GM12878 (cell line): ENCODE measurements around the gene TSPAN31. TPM values are rescaled to one million over a fixed set of nuclear protein-coding genes. Genes with fewer than 3 reads are reported as not detected.

Experiments
- ATAC-seq: fragments of 200-7000 bp; cut with Tn5 transposase; 3 replicates; pipeline ENCODE4 v1.9.1; 2020; ENCODE audit warnings: mild to moderate bottlenecking, moderate library complexity
- BruUV-seq: library from RNA; stranded (reverse); fragments of 400-500 nt; replicated peaks from 2 replicates; lab custom pipeline; 2021; lab: Mats Ljungman, UMichigan
- CTCF ChIA-PET: fragments of 300-600 bp; sonication (Branson Sonifier 250); formaldehyde crosslinking; extraction: SDS; loops from one replicate; lab custom pipeline; 2021; ENCODE audit warnings: inconsistent platforms; lab: Yijun Ruan, JAX
- POLR2A ChIA-PET: fragments of 350-600 bp; formaldehyde crosslinking; extraction: SDS; loops from one replicate; lab custom pipeline; 2021; ENCODE audit warnings: inconsistent platforms; lab: Charles Lee
- RAD21 ChIA-PET: fragments of 300-600 bp; sonication (Branson Sonifier 250); formaldehyde crosslinking; loops from one replicate; lab custom pipeline; 2023; ENCODE audit warnings: antibody characterized with exemption; ENCODE audit not compliant: unreplicated experiment; lab: Charles Lee
- SMC1A ChIA-PET: fragments of 300-600 bp; sonication (Branson Sonifier 250); formaldehyde crosslinking; loops from one replicate; lab custom pipeline; 2023; ENCODE audit not compliant: unreplicated experiment, uncharacterized antibody; lab: Charles Lee
- DNase-seq: peaks from one replicate; pipeline ENCODE4 v3.0.0-alpha.2; 2011; ENCODE audit warnings: low read depth, low spot score
- FAIRE-seq: peaks from 3 replicates; lab custom pipeline; 2011; peaks lifted over from hg19 to GRCh38; lab: Jason Lieb, UNC
- H2AFZ ChIP-seq: 2 replicates; pipeline ENCODE4 v1.6.0; 2011; ENCODE audit warnings: low read depth, low read length, control low read depth; ENCODE audit not compliant: control insufficient read depth
- H3K27ac ChIP-seq: 2 replicates; pipeline ENCODE4 v1.5.1; 2011; ENCODE audit warnings: control low read depth; ENCODE audit not compliant: control insufficient read depth, insufficient read depth
- H3K27me3 ChIP-seq, 2 experiments: replicated peaks in 1 of 2; 2 replicates each; pipeline versions ENCODE4 v1.6.0 to v1.6.1; 2011; ENCODE audit warnings: low read length in 1 of 2; ENCODE audit not compliant: control insufficient read depth in 2 of 2, insufficient read depth in 2 of 2
- H3K36me3 ChIP-seq, 2 experiments: 2 replicates each; pipeline ENCODE4 v1.5.1; 2011; ENCODE audit warnings: low read length in 1 of 2; ENCODE audit not compliant: control insufficient read depth in 2 of 2, insufficient read depth in 2 of 2
- H3K4me1 ChIP-seq: 2 replicates; pipeline ENCODE4 v1.6.1; 2011; ENCODE audit warnings: mild to moderate bottlenecking, low read length, moderate library complexity, mixed read lengths; ENCODE audit not compliant: control insufficient read depth, insufficient read depth
- H3K4me2 ChIP-seq: 2 replicates; pipeline ENCODE4 v1.6.0; 2011; ENCODE audit warnings: control low read depth; ENCODE audit not compliant: control insufficient read depth, insufficient read depth
- H3K4me3 ChIP-seq: fragments of 200-600 bp; sonication (generic); 2 replicates; pipeline ENCODE4 v1.5.1; 2016
- H3K79me2 ChIP-seq: 2 replicates; pipeline ENCODE4 v1.6.0; 2011; ENCODE audit warnings: low read length; ENCODE audit not compliant: control insufficient read depth, insufficient read depth
- H3K9ac ChIP-seq: 2 replicates; pipeline ENCODE4 v1.8.0; 2011; ENCODE audit warnings: low read length, control low read depth, mixed read lengths; ENCODE audit not compliant: control insufficient read depth, insufficient read depth
- H3K9me3 ChIP-seq: replicated peaks from 3 replicates; pipeline ENCODE4 v1.5.1; 2011; ENCODE audit warnings: mild to moderate bottlenecking, low read length; ENCODE audit not compliant: control insufficient read depth, insufficient read depth
- H4K20me1 ChIP-seq: 2 replicates; pipeline ENCODE4 v1.6.0; 2011; ENCODE audit not compliant: control insufficient read depth, insufficient read depth
- BHLHE40 ChIP-seq, 2 experiments: fragments of 450-650 bp in 1 of 2; IDR thresholded peaks; 2 replicates each; pipeline ENCODE4 v1.6.1; 2011 to 2017; ENCODE audit warnings: low read depth in 2 of 2, borderline replicate concordance in 1 of 2, improper control_type of control experiment in 1 of 2, low read length in 1 of 2, mild to moderate bottlenecking in 1 of 2
- CHD2 ChIP-seq: IDR thresholded peaks from 2 replicates; pipeline ENCODE4 v1.6.1; 2011; ENCODE audit warnings: low read depth, low read length, improper control_type of control experiment, borderline replicate concordance
- E2F4 ChIP-seq: IDR thresholded peaks from 2 replicates; pipeline ENCODE4 v1.6.1; 2012; ENCODE audit warnings: low read depth, low read length, improper control_type of control experiment
- GABPA ChIP-seq: IDR thresholded peaks from 2 replicates; pipeline ENCODE4 v1.6.1; 2014; ENCODE audit warnings: antibody characterized with exemption, low read depth, mild to moderate bottlenecking, inconsistent platforms
- HDAC6 ChIP-seq: fragments of 200-600 bp; sonication (generic); IDR thresholded peaks from one replicate; pipeline ENCODE4 v1.8.0; 2017; ENCODE audit warnings: antibody characterized with exemption; ENCODE audit not compliant: unreplicated experiment
- KLF5 ChIP-seq: fragments of 450-650 bp; IDR thresholded peaks from 2 replicates; pipeline ENCODE4 v1.6.1; 2014; ENCODE audit warnings: mild to moderate bottlenecking; ENCODE audit not compliant: partially characterized antibody
- MEF2A ChIP-seq: IDR thresholded peaks from 2 replicates; pipeline ENCODE4 v1.6.1; 2011; ENCODE audit warnings: low read depth, mild to moderate bottlenecking, low read length, moderate library complexity; ENCODE audit not compliant: insufficient read depth
- PAX5 ChIP-seq: IDR thresholded peaks from 2 replicates; pipeline ENCODE4 v1.6.1; 2011; ENCODE audit warnings: low read depth, low read length, borderline replicate concordance
- POLR2AphosphoS5 ChIP-seq: IDR thresholded peaks from 2 replicates; pipeline ENCODE4 v1.6.1; 2011; ENCODE audit warnings: mild to moderate bottlenecking, low read length, inconsistent platforms
- POU2F2 ChIP-seq: IDR thresholded peaks from 3 replicates; pipeline ENCODE4 v1.6.1; 2011; ENCODE audit warnings: low read depth, mild to moderate bottlenecking, low read length, borderline replicate concordance
- RAD21 ChIP-seq: IDR thresholded peaks from 2 replicates; pipeline ENCODE4 v1.6.1; 2011; ENCODE audit warnings: mild to moderate bottlenecking, low read depth, low read length, moderate library complexity; ENCODE audit not compliant: insufficient read depth
- RELA ChIP-seq: fragments of 450-650 bp; IDR thresholded peaks from 2 replicates; pipeline ENCODE4 v1.8.0; 2014; ENCODE audit warnings: borderline replicate concordance; ENCODE audit not compliant: partially characterized antibody
- ZNF217 ChIP-seq: fragments of 450-650 bp; IDR thresholded peaks from 2 replicates; pipeline ENCODE4 v1.6.1; 2017; ENCODE audit warnings: antibody characterized with exemption, mild to moderate bottlenecking
- ZNF384 ChIP-seq: IDR thresholded peaks from 2 replicates; pipeline ENCODE4 v1.6.1; 2012; ENCODE audit warnings: low read depth, mild to moderate bottlenecking, low read length, improper control_type of control experiment, borderline replicate concordance
- WGBS: methylation state at CpG from one replicate; pipeline ENCODE4 v1.1.6; 2016; ENCODE audit warnings: low lambda C conversion rate; ENCODE audit not compliant: insufficient replicate concordance, insufficient coverage; ENCODE audit errors: missing lambda C conversion rate; 5-methylcytosine and 5-hydroxymethylcytosine counted together
- in situ Hi-C: fragments of 300-500 bp; cut with MboI; formaldehyde crosslinking; loops from 9 replicates; pipeline ENCODE4 v1.14.3; 2018; ENCODE audit warnings: mixed read lengths
- intact Hi-C: fragments of 100-400 bp; cut with micrococcal nuclease; formaldehyde crosslinking; loops from one replicate; pipeline ENCODE4 v1.14.2; 2022; ENCODE audit not compliant: unreplicated experiment
- polyA plus RNA-seq, 11 experiments: library from polyadenylated mRNA; depleted of rRNA in 4 of 11; unstranded in 6 of 11; stranded (reverse) in 5 of 11; fragments of >200 nt; fragmentation: Nextera tagmentation in 4 of 11; fragmentation: Illumina TruSeq in 1 of 11; extraction: Ambion mirVana in 4 of 11; extraction: Trizol in 1 of 11; gene quantifications; 1 replicate in 1 of 11; 2 replicates in 10 of 11; pipeline versions ENCODE4 v1.2.1 to v1.2.3, GENCODE V29; 2011 to 2016; ENCODE audit warnings: inconsistent platforms in 2 of 11, missing spikeins in 2 of 11, low read depth in 1 of 11
- total RNA-seq, 4 experiments: library from RNA; depleted of rRNA in 3 of 4; stranded (reverse); fragments of >200 nt in 3 of 4; fragmentation: Illumina TruSeq in 1 of 4; extraction: Trizol in 1 of 4; gene quantifications; 2 replicates each; pipeline versions ENCODE4 v1.2.1 to v1.2.3, GENCODE V29; 2013 to 2021

TSPAN31 gene
- total and polyA plus RNA-seq, 10 of the 15 experiments (the other 5 are each of a cell fraction or from before 2014, with no cell fraction given) = 11.8 to 32.2 (median 24.7) TPM

- TF ChIP-seq RELA = no peak
These were observed 17.0 kb upstream of the TSPAN31 start (continued) for GRCh38 chr12:57727758-57728395.

GRCh38 chr12:57729321-57729844 lies 15.5 kb upstream of the TSPAN31 start:
- ChIA-PET RAD21 (no interaction called here), POLR2A (no interaction called here), CTCF (no interaction called here), SMC1A (interaction anchor here (1.0 kb wide), 1 partner anchor 12 kb away, joined by 3 read pairs; no protein-coding TSS in a partner anchor)
- no peaks in the 10 kb centered on the region for H3K9me3 ChIP-seq
- H4K20me1 ChIP-seq = no peaks in the 10 kb centered on the region
- BruUV-seq = no TSS peak
- H3K4me3 ChIP-seq = no peak overlapping the region
- TF ChIP-seq MEF2A (no peak), KLF5 (no peak), CHD2 (no peak), POU2F2 (no peak), POLR2AphosphoS5 (no peak), ZNF384 (no peak), GABPA (no peak), ZNF217 (no peak), HDAC6 (no peak), RAD21 (no peak), BHLHE40 (IDR thresholded peaks at IDR 0.05; ENCODE audit: borderline replicate concordance in 1 of 2, low read depth in 2 of 2, low read length in 1 of 2) (no peak), E2F4 (no peak), PAX5 (no peak)
- no peak overlapping the region for H3K27ac ChIP-seq
- H3K36me3 ChIP-seq = peaks cover 8 to 12% of the 10 kb centered on the region in 2 experiments
- H3K27me3 ChIP-seq = no peaks in the 10 kb centered on the region
- WGBS = 78% methylated on average over 5 of the region's 5 CpGs
- no peak overlapping the region for H2AFZ ChIP-seq
- in situ Hi-C loops (no loop called here), intact Hi-C loops (no loop called here)
- no peak overlapping the region for H3K9ac ChIP-seq
- H3K4me2 ChIP-seq = no peak overlapping the region
- no peaks in the 10 kb centered on the region for H3K79me2 ChIP-seq
- no peak for ATAC-seq
- no peak for FAIRE-seq
- no peaks in the 10 kb centered on the region for H3K4me1 ChIP-seq
- no peak for DNase-seq
